Medulla oblongata (tissue), 1 donor: ENCODE measurements around the gene KRT79.
"Not testable (repeated sequence)": the region's sequence is repeated elsewhere in the genome, so short reads cannot be mapped to it uniquely, and the experiment has no call there.

Source experiments
- DNase-seq: peaks from one replicate; pipeline ENCODE4 v3.0.0-alpha.2; 2015; ENCODE audit errors: extremely low spot score

The KRT79 gene

DNA sequence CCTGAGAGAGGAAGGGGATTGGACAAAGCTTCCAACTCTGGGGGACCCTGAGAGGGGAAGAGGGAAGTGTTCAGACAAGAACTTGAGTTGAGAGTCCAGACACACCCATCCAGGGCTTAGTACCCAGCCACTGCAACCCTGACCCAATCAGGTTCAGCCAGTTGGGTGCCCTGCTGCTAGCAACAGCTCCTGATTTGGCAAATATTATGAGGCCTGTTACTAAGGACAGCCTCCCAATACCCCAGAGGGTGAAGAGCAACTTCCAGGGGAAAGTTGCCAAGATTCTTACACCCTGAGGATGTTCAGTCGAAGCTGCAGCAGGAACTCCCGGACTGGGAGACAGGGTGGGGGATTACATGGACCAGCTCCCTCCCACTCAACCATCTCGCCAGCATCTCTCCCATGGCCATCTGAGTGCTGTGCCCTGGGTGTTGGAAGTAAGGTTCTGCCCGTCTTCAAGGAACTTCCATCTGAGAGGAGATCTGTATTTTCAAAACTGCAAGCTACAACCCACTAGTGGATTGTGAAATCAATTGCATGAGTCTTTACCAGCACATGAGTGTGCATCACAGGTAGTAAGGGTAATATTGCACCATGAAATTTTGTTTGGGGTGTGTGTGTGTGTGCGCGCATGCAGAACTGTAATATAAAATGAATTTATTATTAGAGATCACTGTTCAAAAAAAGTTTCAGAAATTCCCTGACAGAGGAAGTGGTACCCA lies 26.2 kb upstream of the KRT79 start:
- DNase-seq, result no peak

DNA sequence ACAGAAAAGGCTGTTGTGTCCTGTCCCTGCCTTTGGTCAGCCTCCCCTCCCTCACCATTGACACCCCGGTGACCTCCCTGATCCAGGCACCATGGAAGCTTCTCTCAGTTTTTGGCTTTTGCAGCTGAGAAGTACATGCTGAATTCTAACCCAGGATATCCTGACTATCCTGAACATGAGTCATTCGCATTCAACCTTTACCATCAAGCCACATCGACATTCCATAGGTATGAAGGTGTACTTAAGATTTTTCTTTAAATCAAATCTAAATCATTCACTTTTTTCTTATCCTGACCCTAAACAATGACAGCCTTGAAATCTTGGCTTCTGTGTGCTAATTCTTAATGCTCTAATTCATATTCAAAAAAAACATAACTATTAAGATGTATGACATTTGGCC lies 23.4 kb upstream of the KRT79 start:
- no peak for DNase-seq

DNA sequence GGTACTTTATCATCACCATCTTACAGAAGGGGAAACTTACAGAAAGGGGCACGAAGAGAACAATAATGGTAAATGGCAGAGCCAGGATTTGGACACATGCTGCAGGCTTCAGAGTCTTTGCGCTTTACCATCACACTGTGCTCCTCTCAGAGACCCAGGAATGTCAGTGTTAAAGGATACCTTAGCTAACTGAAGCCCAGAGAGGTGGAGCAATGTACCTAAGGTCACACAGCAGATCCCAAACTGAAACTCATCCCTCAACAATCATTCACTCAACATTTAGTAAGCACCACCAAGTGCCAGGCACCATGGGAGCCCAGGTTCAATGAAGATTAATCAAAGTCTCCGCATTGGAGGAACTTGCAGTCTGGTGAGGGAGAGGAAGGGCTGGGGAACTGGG lies 22.7 kb upstream of the KRT79 start:
- DNase-seq, result no peak

DNA sequence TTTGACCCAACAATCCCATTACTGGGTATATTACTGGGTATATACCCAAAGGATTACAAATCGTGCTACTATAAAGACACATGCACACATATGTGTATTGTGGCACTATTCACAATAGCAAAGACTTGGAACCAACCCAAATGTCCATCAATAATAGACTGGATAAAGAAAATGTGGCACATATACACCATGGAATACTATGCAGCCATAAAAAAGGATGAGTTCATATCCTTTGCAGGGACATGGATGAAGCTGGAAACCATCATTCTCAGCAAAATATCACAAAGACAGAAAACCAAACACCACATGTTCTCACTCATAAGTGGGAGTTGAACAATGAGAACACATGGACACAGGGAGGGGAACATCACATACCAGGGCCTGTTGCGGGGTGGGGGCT lies 22.0 kb upstream of the KRT79 start:
- not testable (repeated sequence) for DNase-seq

DNA sequence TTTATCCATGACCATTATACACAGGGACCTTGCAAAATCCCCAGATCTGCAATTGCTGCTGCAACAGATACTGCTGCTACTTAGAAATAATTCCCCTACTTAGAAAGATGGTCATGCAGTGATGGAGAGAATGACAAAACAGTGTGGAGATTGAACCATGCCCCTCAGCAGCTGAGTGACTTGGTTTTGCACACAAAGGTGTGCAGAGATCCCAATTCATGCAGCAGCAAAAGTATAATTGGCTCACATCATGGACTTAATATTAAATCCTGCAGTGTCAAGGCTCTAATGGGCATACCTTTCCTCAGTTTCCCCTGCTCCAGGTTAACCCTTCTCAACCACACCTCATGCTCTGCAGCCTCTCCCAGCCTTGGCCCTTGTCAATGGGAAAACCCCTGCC lies 17.7 kb upstream of the KRT79 start:
- DNase-seq, result no peak

DNA sequence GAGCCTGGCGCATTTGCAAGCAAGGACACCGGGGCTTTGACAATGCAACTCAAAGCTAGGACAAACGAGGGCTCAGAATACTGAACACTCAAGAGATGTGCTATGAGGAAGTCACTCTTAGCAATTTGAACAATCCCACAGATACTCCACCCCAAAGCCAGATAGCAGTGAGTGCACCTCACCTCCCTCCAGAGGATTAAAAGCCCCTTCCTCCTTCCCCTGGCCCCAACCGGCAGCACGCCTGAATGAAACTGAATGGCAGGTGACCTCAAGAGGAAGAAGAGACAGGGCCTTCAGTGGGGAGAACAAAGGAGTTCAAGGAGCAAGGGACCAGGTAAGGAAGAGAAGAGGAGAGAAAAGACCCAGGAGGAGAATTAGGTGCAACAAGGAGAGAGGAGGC lies 16.6 kb upstream of the KRT79 start:
- no peak for DNase-seq

DNA sequence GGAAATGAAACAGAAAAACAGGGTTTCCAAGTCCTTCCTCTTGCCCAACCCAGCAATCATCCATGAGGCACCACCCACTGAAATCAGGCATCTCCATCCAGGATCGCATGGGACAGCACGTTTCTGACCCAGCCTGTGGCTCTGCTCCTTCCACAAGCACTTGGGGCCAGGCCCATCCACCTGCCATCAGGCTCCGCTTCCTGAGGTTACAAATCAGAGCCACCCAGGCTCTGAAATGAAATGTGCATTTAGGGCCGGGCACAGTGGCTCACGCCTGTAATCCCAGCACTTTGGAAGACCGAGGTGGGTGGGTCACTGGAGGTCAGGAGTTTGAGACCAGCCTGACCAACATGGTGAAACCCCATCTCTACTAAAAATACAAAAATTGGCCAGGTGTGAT lies 15.4 kb upstream of the KRT79 start:
- DNase-seq, result no peak

DNA sequence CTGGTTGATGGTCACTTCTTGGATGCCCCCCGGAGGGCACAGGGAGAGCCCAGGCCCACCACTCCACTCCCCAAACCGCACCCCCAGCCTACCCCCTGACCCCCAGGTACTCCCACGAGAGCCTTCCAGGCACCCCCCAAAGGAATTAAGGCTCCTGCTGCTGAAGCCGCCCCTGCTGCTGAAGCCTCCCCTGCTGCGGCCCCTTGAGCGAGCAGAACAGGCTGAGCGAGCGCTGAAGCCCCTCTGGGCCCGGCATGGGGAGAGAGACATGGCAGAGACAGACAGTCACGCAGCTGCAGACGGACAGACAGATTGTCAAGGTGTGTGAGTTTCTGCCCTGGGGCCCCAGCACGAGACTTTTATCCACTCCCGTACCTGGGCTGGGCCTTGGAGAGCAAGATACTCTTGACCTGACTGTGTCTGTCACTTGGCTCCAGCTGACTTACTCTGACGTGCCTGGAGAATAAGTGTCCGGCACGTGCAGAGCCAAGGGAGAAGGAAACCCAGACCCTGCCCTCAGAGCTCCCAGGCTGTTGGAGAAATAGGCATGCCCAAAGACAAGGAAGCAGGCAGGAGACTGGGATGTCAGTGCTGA lies 14.6 kb upstream of the KRT79 start, which contains the start of gene KRT78:
Gene KRT78 (minus strand): TSS at position 334 of the 595 bp plus-strand sequence. CDS start 64 bp downstream, at position 270.
- DNase-seq, result no peak

DNA sequence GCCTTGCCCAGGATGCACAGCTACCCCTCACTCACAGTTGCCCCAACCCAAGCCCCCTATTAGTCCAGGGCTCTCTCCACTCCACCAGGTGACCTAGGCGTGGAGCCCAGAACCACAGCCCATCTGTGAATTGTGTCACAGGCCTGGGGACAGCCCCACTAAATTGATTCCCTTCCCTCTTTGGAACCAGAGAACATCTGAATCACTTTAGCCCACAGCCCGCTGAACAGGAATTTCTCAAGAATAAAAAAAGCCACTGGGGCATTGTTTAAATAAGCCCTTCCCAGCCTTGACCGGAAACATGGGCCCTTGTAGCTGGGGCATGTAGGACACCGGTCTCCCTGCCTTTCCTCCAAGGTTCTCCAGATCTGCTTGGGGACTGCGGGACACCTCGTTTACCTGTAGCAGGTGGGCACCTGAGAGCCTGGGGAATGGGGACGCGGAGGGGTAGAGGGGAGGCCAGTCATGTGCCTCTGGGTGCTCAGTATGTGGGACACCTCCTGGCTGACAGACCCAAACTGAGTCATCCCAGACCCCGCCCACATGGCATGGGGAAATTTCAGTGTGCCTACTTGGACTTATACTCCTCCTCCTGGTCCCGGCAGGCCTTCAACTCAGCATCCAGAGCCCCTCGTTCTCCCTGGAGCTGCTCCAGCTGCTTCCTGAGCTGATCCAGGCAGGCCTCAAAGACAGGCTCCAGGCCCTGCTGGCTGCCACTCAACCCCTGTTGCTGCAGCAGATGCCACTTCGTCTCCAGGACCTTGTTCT lies 13.4 kb upstream of the KRT79 start:
- DNase-seq, result no peak

DNA sequence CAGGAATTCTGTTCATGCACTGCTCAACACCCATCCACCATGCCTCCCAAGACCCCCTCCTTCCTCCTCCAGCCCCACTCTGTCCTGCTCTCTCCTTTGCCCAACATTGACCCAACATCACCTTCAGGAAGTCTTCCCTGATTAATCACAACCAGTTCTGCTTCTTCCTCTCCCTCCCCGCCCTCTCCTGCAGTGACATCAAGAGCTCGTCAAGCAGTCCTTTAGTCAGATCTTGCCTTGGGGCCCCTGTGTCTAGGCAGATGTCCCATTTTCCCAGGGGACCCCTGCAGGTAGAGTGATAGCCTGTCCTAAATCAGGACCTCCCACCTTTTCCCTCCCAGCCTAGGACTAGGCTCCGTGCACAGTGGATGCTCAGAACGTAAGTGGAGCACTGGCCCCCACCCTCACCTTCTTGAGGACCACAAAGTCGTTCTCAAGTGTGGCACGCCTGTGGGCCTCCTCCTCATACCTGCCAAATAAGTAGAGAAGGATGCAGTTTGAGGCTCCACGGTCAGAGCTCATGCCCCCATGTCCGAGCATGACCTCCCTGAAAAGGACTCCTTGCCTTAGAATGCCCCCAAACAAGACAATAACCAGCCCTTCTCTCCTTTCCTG lies 12.4 kb upstream of the KRT79 start:
- no peak for DNase-seq

DNA sequence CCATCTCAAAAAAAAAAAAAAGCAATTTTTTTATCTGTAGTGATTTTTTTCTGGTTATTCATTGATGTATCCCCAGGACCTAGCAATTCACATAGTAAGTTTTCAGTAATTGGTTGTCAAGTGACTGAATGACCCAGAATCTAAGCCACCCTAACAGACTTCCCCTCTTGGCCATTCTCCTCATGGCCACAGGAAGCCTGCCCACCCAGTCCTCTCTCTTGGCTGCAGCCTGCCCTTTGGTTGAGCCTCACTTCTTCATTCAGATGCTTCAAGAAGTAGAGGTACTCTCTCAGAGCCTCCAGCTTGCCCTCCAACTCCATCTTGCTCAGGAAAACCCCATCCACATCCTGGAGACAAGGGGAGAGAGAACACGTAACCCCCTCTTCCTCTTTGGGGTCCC lies 11.8 kb upstream of the KRT79 start:
- no peak for DNase-seq

DNA sequence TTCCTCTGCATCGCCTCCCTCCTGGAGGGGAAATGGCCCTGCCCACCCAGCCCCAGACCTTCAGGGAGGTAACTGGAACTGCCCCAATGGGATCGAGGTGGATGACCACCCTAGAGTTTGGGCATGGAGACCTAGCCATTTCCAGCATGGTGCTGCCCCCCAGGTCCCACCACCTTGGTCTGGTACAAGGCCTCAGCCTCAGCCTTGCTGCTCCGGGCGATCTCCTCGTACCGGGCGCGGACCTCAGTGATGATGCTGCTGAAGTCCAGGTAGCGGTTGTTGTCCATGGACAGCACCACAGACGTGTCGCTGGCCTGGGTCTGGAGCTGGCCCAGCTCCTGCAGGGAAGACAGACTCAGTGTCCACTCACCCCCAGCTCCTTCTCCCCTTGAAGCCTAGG lies 10.3 kb upstream of the KRT79 start:
- DNase-seq, result no peak

DNA sequence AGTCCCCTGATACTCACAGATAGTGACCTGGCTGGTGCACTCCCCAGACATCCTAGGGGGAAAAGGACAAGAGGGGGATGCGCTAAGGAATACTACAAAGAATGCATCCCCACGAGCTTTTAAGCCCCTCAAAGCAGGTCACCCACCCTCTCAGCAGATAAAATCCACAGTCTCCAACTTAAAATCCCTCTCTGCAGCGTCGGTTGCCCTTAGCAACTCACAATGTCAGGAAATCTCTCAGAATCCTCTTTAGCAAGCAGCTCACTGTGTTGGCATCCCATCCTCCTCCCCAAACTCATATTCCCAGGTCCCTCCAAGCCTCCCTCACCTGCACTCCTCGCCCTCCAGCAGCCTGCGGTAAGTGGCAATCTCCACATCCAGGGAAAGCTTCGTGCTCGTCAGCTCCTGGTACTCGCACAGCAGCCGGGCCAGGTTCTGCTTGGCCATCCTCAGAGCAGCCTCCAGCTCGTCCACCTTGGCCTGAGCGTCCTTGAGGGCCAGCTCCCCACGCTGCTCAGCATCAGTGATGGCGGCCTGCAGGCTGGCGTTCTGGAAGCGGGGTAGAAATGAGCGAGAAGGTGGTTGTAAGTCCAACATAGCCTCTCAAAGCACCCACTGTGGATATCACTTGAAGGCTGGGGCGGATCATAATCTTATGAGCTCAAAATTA lies 5.5 kb upstream of the KRT79 start:
- DNase-seq, result no peak

DNA sequence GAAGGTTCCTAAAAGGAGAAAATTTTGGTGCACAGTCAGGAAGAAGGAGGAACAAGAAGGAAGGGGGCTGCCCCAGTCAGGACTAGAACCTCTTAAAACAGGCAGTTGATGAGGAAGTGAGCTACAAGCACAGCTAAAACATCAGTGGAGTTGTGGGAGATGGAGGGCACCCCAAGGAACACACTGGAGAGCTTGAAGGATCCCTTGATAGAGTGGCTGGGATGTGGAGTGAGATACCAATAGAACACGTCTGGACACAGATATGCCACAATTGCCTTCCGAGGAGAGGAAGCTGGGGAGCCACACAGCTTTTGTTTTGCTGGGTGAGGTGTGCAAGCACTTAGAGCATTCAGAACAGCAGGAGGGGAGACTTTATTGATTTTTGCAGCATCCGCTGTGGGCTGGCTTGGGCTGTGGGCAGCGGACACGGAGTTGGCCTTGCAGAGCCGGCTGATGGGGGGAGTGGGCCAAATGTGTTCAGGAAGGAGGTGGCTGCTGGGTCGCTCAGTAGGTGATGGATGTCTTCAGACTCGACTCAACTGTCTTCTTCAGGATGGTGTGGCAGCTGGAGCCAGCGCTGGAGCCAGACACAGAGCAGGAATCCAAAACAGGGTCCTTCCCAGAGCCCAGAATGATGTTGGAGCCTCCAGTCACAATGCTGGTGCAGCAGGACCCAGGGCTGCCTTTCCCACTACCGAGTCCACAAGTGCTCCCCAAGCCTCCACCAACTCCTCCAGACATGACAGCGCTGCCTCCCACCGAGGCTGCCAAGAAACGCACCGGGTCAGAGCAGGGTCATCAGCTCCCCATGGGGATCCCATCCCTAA lies 4.7 kb upstream of the KRT79 start:
- DNase-seq, result no peak

DNA sequence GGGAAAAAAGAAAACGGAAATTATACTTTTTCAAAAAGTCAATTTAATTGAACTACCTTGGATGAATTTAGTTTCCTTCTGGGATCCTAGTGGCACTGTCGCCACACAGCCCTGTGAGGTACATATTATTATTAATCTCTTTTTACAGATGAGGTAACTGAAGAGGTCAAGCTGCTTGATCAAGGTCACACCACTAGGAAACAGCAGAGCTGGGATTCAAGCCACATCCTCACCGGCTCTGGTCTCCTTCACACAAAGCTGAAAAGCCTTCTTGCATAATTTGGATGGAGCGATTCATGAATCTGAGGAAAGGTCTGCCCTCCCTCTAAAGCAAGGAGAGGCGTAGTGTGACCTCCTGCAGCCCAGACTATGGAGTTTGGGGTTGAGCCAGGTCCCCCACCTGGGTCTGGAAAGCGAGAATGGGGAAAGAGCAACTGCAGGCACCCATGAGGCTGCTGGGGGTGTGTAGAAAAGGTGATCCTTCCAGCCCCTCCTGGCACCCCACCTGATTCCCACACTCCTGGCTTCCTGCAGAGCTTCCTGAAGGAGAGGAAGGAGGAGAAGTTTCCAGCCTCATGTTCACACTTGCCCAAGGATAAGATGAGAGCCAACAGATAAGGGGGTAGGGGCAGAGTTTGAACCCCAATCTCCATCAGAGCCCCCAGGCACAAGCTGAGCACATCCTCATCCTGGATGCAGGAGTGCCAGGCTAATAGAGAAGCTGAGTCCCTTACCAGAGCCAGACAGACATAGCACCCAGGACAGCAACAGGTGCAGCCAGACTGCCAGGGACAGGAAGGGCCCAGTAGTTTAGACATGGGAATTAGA lies 3.9 kb upstream of the KRT79 start:
- DNase-seq, result no peak

DNA sequence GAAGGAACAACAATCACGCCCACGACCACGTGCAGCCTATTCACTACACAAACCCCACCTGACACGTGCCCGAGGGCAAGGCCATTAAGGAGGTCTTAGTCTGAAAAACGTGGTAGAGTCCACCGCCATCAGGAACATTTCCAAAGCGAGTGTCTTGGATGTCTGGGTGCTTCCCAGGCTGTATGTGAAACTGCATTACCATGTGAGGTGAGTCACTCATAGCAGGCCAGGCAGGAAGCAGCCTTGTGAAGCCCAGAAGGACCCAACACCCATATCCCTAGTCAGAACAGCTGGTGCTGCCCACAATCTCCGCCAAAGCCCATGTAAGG lies 3.3 kb upstream of the KRT79 start:
- no peak for DNase-seq

DNA sequence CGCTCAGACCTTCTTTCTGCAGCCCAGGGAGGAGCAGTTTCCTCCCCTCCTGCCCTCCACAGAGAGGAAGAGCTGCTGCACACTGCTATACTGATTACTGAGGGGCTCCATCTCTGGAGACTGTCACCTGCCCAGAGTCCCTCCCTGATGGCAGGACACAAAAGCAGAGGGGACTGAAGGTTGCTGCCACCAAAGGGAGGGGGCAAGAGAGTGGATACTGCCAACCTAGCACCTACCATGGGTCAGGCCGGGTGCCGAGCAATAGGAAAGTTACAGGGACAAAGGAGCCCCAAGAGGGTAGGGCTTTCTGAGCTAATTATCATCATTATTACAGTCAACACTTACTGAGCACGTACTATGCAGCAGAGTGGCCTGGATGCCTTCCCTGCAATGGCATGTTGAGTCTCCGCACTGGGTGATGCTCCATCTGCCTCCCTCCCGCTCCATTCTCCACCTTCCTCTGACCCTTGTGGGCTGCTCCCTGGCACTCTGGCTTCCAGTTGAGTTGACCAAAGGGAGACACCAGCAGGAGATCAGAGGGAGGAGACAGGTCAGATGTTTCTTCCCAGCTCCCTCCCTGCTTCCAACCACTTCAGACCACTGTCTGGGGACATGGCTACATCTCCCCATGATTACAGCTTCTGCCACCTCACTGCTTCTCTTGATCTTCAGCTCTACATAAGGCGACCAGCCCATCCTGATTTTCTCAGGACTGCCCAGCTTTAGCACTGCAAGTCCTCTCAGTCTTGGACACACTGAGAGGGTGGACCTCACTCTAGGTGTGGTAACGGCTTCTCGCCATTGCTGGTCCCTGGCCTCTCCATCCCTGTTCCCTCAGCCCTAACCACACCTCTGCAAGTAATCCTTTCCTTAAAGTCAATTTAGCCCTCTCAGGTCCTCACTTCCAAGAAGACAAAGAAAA lies 2.6 kb upstream of the KRT79 start:
- DNase-seq, result no peak

DNA sequence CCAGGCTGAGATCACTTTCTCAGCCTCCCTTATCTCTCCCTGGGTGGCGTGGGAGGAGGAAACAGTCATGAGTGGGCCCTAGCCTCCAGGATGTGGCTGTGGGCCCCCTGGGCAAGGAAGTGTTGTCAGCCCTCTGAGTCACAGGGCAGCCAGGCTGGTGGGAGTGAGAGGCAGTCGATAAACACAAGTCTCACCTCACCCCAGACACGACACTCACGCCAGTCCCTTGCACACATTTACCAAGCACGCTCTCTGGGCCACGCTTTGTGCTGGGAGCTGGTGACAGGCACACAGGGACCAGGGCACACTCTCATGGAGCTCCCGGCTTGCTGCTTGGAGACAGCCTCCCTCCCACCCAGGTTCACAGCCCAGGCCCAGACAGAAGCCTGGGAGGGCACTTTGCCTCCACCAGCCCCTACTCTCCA lies 1.9 kb upstream of the KRT79 start:
- no peak for DNase-seq
